ENCODE data around the gene BABAM1.

GRCh38 chr19:17321655-17322489 lies 54.6 kb downstream of the BABAM1 start:
- TF ChIP-seq CTCF (conservative IDR thresholded peaks at IDR 0.05; ENCODE audit: low read depth, low read length) (no peak), RAD21 (IDR thresholded peaks at IDR 0.05; ENCODE audit: low read length) (no peak), USF2 (IDR thresholded peaks at IDR 0.05; ENCODE audit: low read depth, low read length) (no peak)
